ENCODE results near the gene FAM222A. TPM values are rescaled to one million over a fixed set of nuclear protein-coding genes. Genes with fewer than 3 reads are reported as not detected.

The FAM222A gene
- total RNA-seq, 2 experiments from 2014 or later: 0.70 to 1.6 TPM

DNA sequence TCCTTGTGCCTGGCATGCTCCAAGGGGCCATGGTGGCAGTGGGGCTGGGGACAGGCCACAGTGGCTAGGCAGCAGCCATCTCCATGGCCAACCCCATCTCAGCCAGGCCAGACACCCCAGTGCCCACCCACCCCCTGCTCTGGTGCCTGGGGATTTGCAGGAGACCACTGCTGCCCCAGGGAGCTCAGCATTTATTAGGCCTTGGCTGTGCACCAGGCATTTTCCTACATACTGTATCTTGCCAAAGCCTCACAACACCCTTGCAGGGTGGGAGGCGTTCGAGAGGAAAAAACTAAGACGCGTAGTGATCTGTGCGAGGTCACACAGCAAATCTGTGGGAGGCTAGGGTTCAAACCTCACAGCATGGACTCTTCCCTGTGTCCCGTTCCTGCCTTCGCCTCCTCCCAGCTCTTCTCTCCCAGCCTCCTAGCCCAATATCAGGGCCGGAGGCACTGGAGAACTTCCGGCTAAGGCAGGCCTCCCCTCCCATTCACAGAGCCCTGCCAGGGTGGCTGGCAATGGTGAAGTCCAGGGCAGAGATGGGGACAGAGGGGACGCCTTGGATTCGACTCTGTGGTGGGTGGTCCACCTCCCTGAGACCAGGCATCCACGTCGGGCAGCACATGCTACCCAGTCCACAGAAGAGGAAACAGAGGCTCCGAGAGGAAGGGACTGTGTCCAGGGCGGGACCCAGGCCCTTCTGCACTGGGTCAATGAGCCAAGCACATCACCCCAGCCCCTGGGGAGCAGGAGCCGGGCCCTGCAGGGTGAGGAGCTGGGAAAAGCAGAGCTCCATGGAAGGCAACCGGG is 57.4 kb downstream of the FAM222A start:
- Mint-ChIP-seq H3K9me3 (ENCODE audit: low read depth) (no peaks in the 10 kb centered on the region), H3K4me1 (peaks cover 4% of the 10 kb centered on the region), H3K36me3 (no peaks in the 10 kb centered on the region), H3K27ac (no peak overlapping the region), H3K27me3 (peaks cover 6% of the 10 kb centered on the region), H3K4me3 (no peak overlapping the region)
- DNase-seq: peak; percentile 32
- ATAC-seq: no peak
- CTCF ChIA-PET: interaction anchor here (0.8 to 1.3 kb wide), 4 partner anchors 16 to 252 kb away, joined by 3 to 4 read pairs (median 3); no protein-coding TSS in a partner anchor

- Mint-ChIP-seq H3K4me1 (peaks cover 4% of the 10 kb centered on the region), H3K4me3 (no peak overlapping the region), H3K9me3 (ENCODE audit: low read depth) (no peaks in the 10 kb centered on the region), H3K36me3 (no peaks in the 10 kb centered on the region), H3K27ac (no peak overlapping the region), H3K27me3 (peaks cover 6% of the 10 kb centered on the region)
- ATAC-seq: no peak
- peak; percentile 39 for DNase-seq
- CTCF ChIA-PET: interaction anchor here (0.8 to 6.3 kb wide), 4 partner anchors 82 to 253 kb away, joined by 3 to 74 read pairs (median 25); no protein-coding TSS in a partner anchor
Measured at GRCh38 chr12:109771746-109772621, 58.4 kb downstream of the FAM222A start.

DNA sequence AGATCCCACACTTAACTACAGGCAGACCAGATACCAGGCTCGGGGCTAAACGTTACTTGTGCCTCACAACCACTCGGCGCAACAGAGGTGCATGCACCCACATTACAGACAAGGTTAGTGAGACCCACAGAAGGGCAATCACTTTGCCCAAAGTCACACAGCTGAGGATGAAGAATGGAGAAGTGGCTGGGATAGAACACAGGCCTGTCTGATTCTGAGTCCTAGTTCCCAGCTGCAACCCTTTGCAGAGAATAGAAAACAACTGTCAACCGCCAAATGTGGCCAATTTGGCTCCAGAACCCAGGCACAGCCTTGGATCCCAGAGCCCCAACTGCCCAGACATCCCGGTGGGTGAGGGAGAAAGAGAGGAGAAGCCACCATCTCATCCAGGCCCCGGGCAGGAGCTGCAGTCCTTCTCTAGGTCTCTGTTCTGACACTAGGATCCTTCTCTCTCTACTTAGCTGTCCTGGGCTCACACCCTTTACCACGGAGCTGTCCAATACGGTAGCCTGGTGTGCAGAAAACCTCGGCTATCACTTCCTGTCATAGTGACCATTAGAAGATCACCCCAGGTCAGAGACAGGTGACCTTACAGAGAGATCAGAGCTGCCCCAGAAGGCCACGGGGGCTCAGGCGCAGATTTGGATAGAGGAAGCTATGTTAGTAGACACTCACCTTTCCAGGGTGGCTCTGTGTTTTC is 59.1 kb downstream of the FAM222A start:
- H3K27me3 Mint-ChIP-seq: peaks cover 6% of the 10 kb centered on the region
- ATAC-seq: no peak
- H3K4me3 Mint-ChIP-seq: no peak overlapping the region
- no peak overlapping the region for H3K27ac Mint-ChIP-seq
- H3K9me3 Mint-ChIP-seq (ENCODE audit: low read depth): no peaks in the 10 kb centered on the region
- peaks cover 9% of the 10 kb centered on the region for H3K4me1 Mint-ChIP-seq
- DNase-seq: no peak
- no peaks in the 10 kb centered on the region for H3K36me3 Mint-ChIP-seq
- CTCF ChIA-PET: interaction anchor here (1.0 to 6.3 kb wide), 3 partner anchors 174 to 340 kb away, joined by 4 to 74 read pairs (median 47); no protein-coding TSS in a partner anchor

- Mint-ChIP-seq H3K27ac (no peak overlapping the region), H3K4me3 (no peak overlapping the region), H3K9me3 (ENCODE audit: low read depth) (no peaks in the 10 kb centered on the region), H3K36me3 (peaks cover under 1% of the 10 kb centered on the region), H3K27me3 (peaks cover 6% of the 10 kb centered on the region), H3K4me1 (peaks cover 10% of the 10 kb centered on the region)
- ATAC-seq (no peak), DNase-seq (no peak)
- CTCF ChIA-PET: interaction anchor here (1.0 to 6.3 kb wide), 5 partner anchors 12 to 340 kb away, joined by 4 to 74 read pairs (median 13); no protein-coding TSS in a partner anchor
Measured at GRCh38 chr12:109773384-109774011, 59.9 kb downstream of the FAM222A start.

- peaks cover 10% of the 10 kb centered on the region for H3K4me1 Mint-ChIP-seq
- peaks cover 2% of the 10 kb centered on the region for H3K36me3 Mint-ChIP-seq
- DNase-seq (peak; percentile 80), ATAC-seq (peak; percentile 81)
- no peak overlapping the region for H3K27ac Mint-ChIP-seq
- H3K27me3 Mint-ChIP-seq: peaks cover 6% of the 10 kb centered on the region
- no peak overlapping the region for H3K4me3 Mint-ChIP-seq
- H3K9me3 Mint-ChIP-seq (ENCODE audit: low read depth): no peaks in the 10 kb centered on the region
- CTCF ChIA-PET: interaction anchor here (0.6 to 6.3 kb wide), 24 partner anchors 9 to 348 kb away, joined by 3 to 74 read pairs (median 5); partner anchors contain the start of genes FAM222A, MMAB and MVK
Measured at GRCh38 chr12:109775172-109775881, 61.7 kb downstream of the FAM222A start.

GRCh38 chr12:109776624-109777023 is 63.0 kb downstream of the FAM222A start:
- Mint-ChIP-seq H3K27me3 (peaks cover 6% of the 10 kb centered on the region), H3K27ac (no peak overlapping the region), H3K36me3 (peaks cover 2% of the 10 kb centered on the region), H3K4me3 (no peak overlapping the region), H3K4me1 (peaks cover 10% of the 10 kb centered on the region), H3K9me3 (ENCODE audit: low read depth) (no peaks in the 10 kb centered on the region)
- ATAC-seq (no peak), DNase-seq (no peak)
- CTCF ChIA-PET: interaction anchor here (1.1 to 6.3 kb wide), 8 partner anchors 14 to 349 kb away, joined by 3 to 74 read pairs (median 8); no protein-coding TSS in a partner anchor

- Mint-ChIP-seq H3K27ac (no peak overlapping the region), H3K9me3 (ENCODE audit: low read depth) (no peaks in the 10 kb centered on the region), H3K4me1 (peaks cover 10% of the 10 kb centered on the region), H3K27me3 (peaks cover 6% of the 10 kb centered on the region), H3K4me3 (peak overlapping the region; percentile 56), H3K36me3 (peaks cover 2% of the 10 kb centered on the region)
- CTCF ChIA-PET: interaction anchor here (1.2 to 6.3 kb wide), 4 partner anchors 17 to 350 kb away, joined by 3 to 74 read pairs (median 26); no protein-coding TSS in a partner anchor
- DNase-seq (peak; percentile 75), ATAC-seq (peak; percentile 81)
Measured at GRCh38 chr12:109777544-109777943, 63.9 kb downstream of the FAM222A start.

DNA sequence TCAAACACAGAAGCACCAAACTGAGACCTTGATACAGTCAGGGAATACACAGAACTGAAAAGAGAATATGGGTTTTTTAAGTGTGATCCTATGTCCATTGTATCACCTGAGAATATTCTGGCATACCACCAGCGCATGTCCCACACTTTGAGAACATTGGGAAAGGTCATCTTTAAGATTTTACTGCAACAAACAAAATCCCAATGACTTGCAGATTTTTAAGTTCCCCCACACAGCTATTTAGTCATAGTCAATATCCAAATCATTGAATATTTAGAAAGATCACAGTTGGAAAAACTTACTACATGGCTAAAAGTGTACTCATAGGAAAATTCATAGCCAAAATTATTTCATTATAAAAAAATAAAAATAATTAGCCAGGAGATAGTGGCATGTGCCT is 65.1 kb downstream of the FAM222A start:
- Mint-ChIP-seq H3K27me3 (peaks cover 4% of the 10 kb centered on the region), H3K4me1 (peaks cover 7% of the 10 kb centered on the region), H3K36me3 (peaks cover 2% of the 10 kb centered on the region), H3K27ac (no peak overlapping the region), H3K4me3 (no peak overlapping the region), H3K9me3 (ENCODE audit: low read depth) (no peaks in the 10 kb centered on the region)
- ATAC-seq (no peak), DNase-seq (no peak)
- CTCF ChIA-PET: interaction anchor here (1.0 to 1.8 kb wide), 2 partner anchors 67 to 262 kb away, joined by 3 to 7 read pairs; no protein-coding TSS in a partner anchor

- H3K36me3 Mint-ChIP-seq: peaks cover 2% of the 10 kb centered on the region
- no peak overlapping the region for H3K4me3 Mint-ChIP-seq
- H3K27ac Mint-ChIP-seq: no peak overlapping the region
- no peaks in the 10 kb centered on the region for H3K27me3 Mint-ChIP-seq
- CTCF ChIA-PET: interaction anchor here (1.0 to 1.8 kb wide), 2 partner anchors 66 to 263 kb away, joined by 3 to 7 read pairs; no protein-coding TSS in a partner anchor
- ATAC-seq (no peak), DNase-seq (no peak)
- peaks cover 6% of the 10 kb centered on the region for H3K4me1 Mint-ChIP-seq
- H3K9me3 Mint-ChIP-seq (ENCODE audit: low read depth): no peaks in the 10 kb centered on the region
Measured at GRCh38 chr12:109779382-109779781, 65.8 kb downstream of the FAM222A start.

- ATAC-seq (no peak), DNase-seq (no peak)
- Mint-ChIP-seq H3K27ac (no peak overlapping the region), H3K4me3 (no peak overlapping the region), H3K27me3 (peaks cover 3% of the 10 kb centered on the region), H3K9me3 (ENCODE audit: low read depth) (no peaks in the 10 kb centered on the region), H3K4me1 (peaks cover 6% of the 10 kb centered on the region), H3K36me3 (peaks cover 2% of the 10 kb centered on the region)
- CTCF ChIA-PET: interaction anchor here (0.7 to 1.0 kb wide), 3 partner anchors 44 to 187 kb away, joined by 3 read pairs; no protein-coding TSS in a partner anchor
Measured at GRCh38 chr12:109781668-109782325, 68.2 kb downstream of the FAM222A start.

- DNase-seq (no peak), ATAC-seq (no peak)
- CTCF ChIA-PET: interaction anchor here (0.7 kb wide), 1 partner anchor 44 kb away, joined by 3 read pairs; no protein-coding TSS in a partner anchor
- H3K27me3 Mint-ChIP-seq: peaks cover 3% of the 10 kb centered on the region
- no peak overlapping the region for H3K27ac Mint-ChIP-seq
- no peak overlapping the region for H3K4me3 Mint-ChIP-seq
- H3K36me3 Mint-ChIP-seq: peaks cover 2% of the 10 kb centered on the region
- peaks cover 5% of the 10 kb centered on the region for H3K4me1 Mint-ChIP-seq
- H3K9me3 Mint-ChIP-seq (ENCODE audit: low read depth): no peaks in the 10 kb centered on the region
Measured at GRCh38 chr12:109782326-109782703, 68.7 kb downstream of the FAM222A start.

All from activated CD8-positive, alpha-beta memory T cell treated with anti-CD3 and anti-CD28 coated beads, Interleukin-2, amount 10 ng/mL, durations not matched to agents 7 days and 5 days (primary cell).